GM12878 (cell line): ENCODE data around the gene ARL11. TPM values are rescaled to one million over a fixed set of nuclear protein-coding genes. Genes with fewer than 3 reads are reported as not detected.

Experiments
- ATAC-seq: fragments of 200-7000 bp; cut with Tn5 transposase; 3 replicates; pipeline ENCODE4 v1.9.1; 2020; ENCODE audit warnings: mild to moderate bottlenecking, moderate library complexity
- BruUV-seq: library from RNA; stranded (reverse); fragments of 400-500 nt; replicated peaks from 2 replicates; lab custom pipeline; 2021; lab: Mats Ljungman, UMichigan
- CTCF ChIA-PET: fragments of 300-600 bp; sonication (Branson Sonifier 250); formaldehyde crosslinking; extraction: SDS; loops from one replicate; lab custom pipeline; 2021; ENCODE audit warnings: inconsistent platforms; lab: Yijun Ruan, JAX
- POLR2A ChIA-PET: fragments of 350-600 bp; formaldehyde crosslinking; extraction: SDS; loops from one replicate; lab custom pipeline; 2021; ENCODE audit warnings: inconsistent platforms; lab: Charles Lee
- RAD21 ChIA-PET: fragments of 300-600 bp; sonication (Branson Sonifier 250); formaldehyde crosslinking; loops from one replicate; lab custom pipeline; 2023; ENCODE audit warnings: antibody characterized with exemption; ENCODE audit not compliant: unreplicated experiment; lab: Charles Lee
- SMC1A ChIA-PET: fragments of 300-600 bp; sonication (Branson Sonifier 250); formaldehyde crosslinking; loops from one replicate; lab custom pipeline; 2023; ENCODE audit not compliant: unreplicated experiment, uncharacterized antibody; lab: Charles Lee
- DNase-seq: peaks from one replicate; pipeline ENCODE4 v3.0.0-alpha.2; 2011; ENCODE audit warnings: low read depth, low spot score
- FAIRE-seq: peaks from 3 replicates; lab custom pipeline; 2011; peaks lifted over from hg19 to GRCh38; lab: Jason Lieb, UNC
- H2AFZ ChIP-seq: 2 replicates; pipeline ENCODE4 v1.6.0; 2011; ENCODE audit warnings: low read depth, low read length, control low read depth; ENCODE audit not compliant: control insufficient read depth
- H3K27ac ChIP-seq: 2 replicates; pipeline ENCODE4 v1.5.1; 2011; ENCODE audit warnings: control low read depth; ENCODE audit not compliant: control insufficient read depth, insufficient read depth
- H3K27me3 ChIP-seq, 2 experiments: replicated peaks in 1 of 2; 2 replicates each; pipeline versions ENCODE4 v1.6.0 to v1.6.1; 2011; ENCODE audit warnings: low read length in 1 of 2; ENCODE audit not compliant: control insufficient read depth in 2 of 2, insufficient read depth in 2 of 2
- H3K36me3 ChIP-seq, 2 experiments: 2 replicates each; pipeline ENCODE4 v1.5.1; 2011; ENCODE audit warnings: low read length in 1 of 2; ENCODE audit not compliant: control insufficient read depth in 2 of 2, insufficient read depth in 2 of 2
- H3K4me1 ChIP-seq: 2 replicates; pipeline ENCODE4 v1.6.1; 2011; ENCODE audit warnings: mild to moderate bottlenecking, low read length, moderate library complexity, mixed read lengths; ENCODE audit not compliant: control insufficient read depth, insufficient read depth
- H3K4me2 ChIP-seq: 2 replicates; pipeline ENCODE4 v1.6.0; 2011; ENCODE audit warnings: control low read depth; ENCODE audit not compliant: control insufficient read depth, insufficient read depth
- H3K4me3 ChIP-seq: fragments of 200-600 bp; sonication (generic); 2 replicates; pipeline ENCODE4 v1.5.1; 2016
- H3K79me2 ChIP-seq: 2 replicates; pipeline ENCODE4 v1.6.0; 2011; ENCODE audit warnings: low read length; ENCODE audit not compliant: control insufficient read depth, insufficient read depth
- H3K9ac ChIP-seq: 2 replicates; pipeline ENCODE4 v1.8.0; 2011; ENCODE audit warnings: low read length, control low read depth, mixed read lengths; ENCODE audit not compliant: control insufficient read depth, insufficient read depth
- H3K9me3 ChIP-seq: replicated peaks from 3 replicates; pipeline ENCODE4 v1.5.1; 2011; ENCODE audit warnings: mild to moderate bottlenecking, low read length; ENCODE audit not compliant: control insufficient read depth, insufficient read depth
- H4K20me1 ChIP-seq: 2 replicates; pipeline ENCODE4 v1.6.0; 2011; ENCODE audit not compliant: control insufficient read depth, insufficient read depth
- BRCA1 ChIP-seq: IDR thresholded peaks from 2 replicates; pipeline ENCODE4 v1.6.1; 2011; ENCODE audit warnings: low read depth, low read length, improper control_type of control experiment
- CHD4 ChIP-seq: fragments of 200-600 bp; sonication (generic); IDR thresholded peaks from 2 replicates; pipeline ENCODE4 v1.6.1; 2016; ENCODE audit warnings: mild to moderate bottlenecking
- ESRRA ChIP-seq: IDR thresholded peaks from 2 replicates; pipeline ENCODE4 v1.6.1; 2012; ENCODE audit warnings: mild to moderate bottlenecking, low read length, improper control_type of control experiment
- HDAC6 ChIP-seq: fragments of 200-600 bp; sonication (generic); IDR thresholded peaks from one replicate; pipeline ENCODE4 v1.8.0; 2017; ENCODE audit warnings: antibody characterized with exemption; ENCODE audit not compliant: unreplicated experiment
- IKZF2 ChIP-seq, 2 experiments: fragments of 450-650 bp; IDR thresholded peaks; 2 replicates each; pipeline ENCODE4 v1.6.1; 2017; ENCODE audit warnings: mild to moderate bottlenecking in 2 of 2, moderate library complexity in 2 of 2
- IRF5 ChIP-seq: fragments of 450-650 bp; IDR thresholded peaks from 2 replicates; pipeline ENCODE4 v1.6.1; 2017; ENCODE audit warnings: borderline replicate concordance
- MEF2A ChIP-seq: IDR thresholded peaks from 2 replicates; pipeline ENCODE4 v1.6.1; 2011; ENCODE audit warnings: low read depth, mild to moderate bottlenecking, low read length, moderate library complexity; ENCODE audit not compliant: insufficient read depth
- PRDM15 ChIP-seq: fragments of 450-650 bp; formaldehyde crosslinking; IDR thresholded peaks from 2 replicates; pipeline ENCODE4 v1.4.0; 2020; ENCODE audit warnings: mild to moderate bottlenecking, moderate library complexity
- REST ChIP-seq: IDR thresholded peaks from 2 replicates; pipeline ENCODE4 v1.6.1; 2012; ENCODE audit warnings: mild to moderate bottlenecking, low read depth, low read length
- SUZ12 ChIP-seq: fragments of 200-600 bp; sonication (generic); IDR thresholded peaks from one replicate; pipeline ENCODE4 v1.6.1; 2018; ENCODE audit warnings: antibody characterized with exemption, mild to moderate bottlenecking; ENCODE audit not compliant: unreplicated experiment
- ZNF274 ChIP-seq: IDR thresholded peaks from one replicate; pipeline ENCODE4 v1.8.0; 2011; ENCODE audit not compliant: insufficient read length, insufficient read depth
- ZSCAN29 ChIP-seq: fragments of 450-650 bp; IDR thresholded peaks from 2 replicates; pipeline ENCODE4 v1.6.1; 2017; ENCODE audit warnings: mild to moderate bottlenecking, moderate library complexity
- WGBS: methylation state at CpG from one replicate; pipeline ENCODE4 v1.1.6; 2016; ENCODE audit warnings: low lambda C conversion rate; ENCODE audit not compliant: insufficient replicate concordance, insufficient coverage; ENCODE audit errors: missing lambda C conversion rate; 5-methylcytosine and 5-hydroxymethylcytosine counted together
- in situ Hi-C: fragments of 300-500 bp; cut with MboI; formaldehyde crosslinking; loops from 9 replicates; pipeline ENCODE4 v1.14.3; 2018; ENCODE audit warnings: mixed read lengths
- intact Hi-C: fragments of 100-400 bp; cut with micrococcal nuclease; formaldehyde crosslinking; loops from one replicate; pipeline ENCODE4 v1.14.2; 2022; ENCODE audit not compliant: unreplicated experiment
- polyA plus RNA-seq, 11 experiments: library from polyadenylated mRNA; depleted of rRNA in 4 of 11; unstranded in 6 of 11; stranded (reverse) in 5 of 11; fragments of >200 nt; fragmentation: Nextera tagmentation in 4 of 11; fragmentation: Illumina TruSeq in 1 of 11; extraction: Ambion mirVana in 4 of 11; extraction: Trizol in 1 of 11; gene quantifications; 1 replicate in 1 of 11; 2 replicates in 10 of 11; pipeline versions ENCODE4 v1.2.1 to v1.2.3, GENCODE V29; 2011 to 2016; ENCODE audit warnings: inconsistent platforms in 2 of 11, missing spikeins in 2 of 11, low read depth in 1 of 11
- total RNA-seq, 4 experiments: library from RNA; depleted of rRNA in 3 of 4; stranded (reverse); fragments of >200 nt in 3 of 4; fragmentation: Illumina TruSeq in 1 of 4; extraction: Trizol in 1 of 4; gene quantifications; 2 replicates each; pipeline versions ENCODE4 v1.2.1 to v1.2.3, GENCODE V29; 2013 to 2021

ARL11 gene
- total and polyA plus RNA-seq, 10 of the 15 experiments (the other 5 are each of a cell fraction or from before 2014, with no cell fraction given) = 2.0 to 7.2 (median 4.4) TPM

- TF ChIP-seq REST = no peak
- TF ChIP-seq BRCA1 = no peak
These were observed 1.1 kb downstream of the ARL11 start (continued) for GRCh38 chr13:49629196-49629938.

- DNase-seq (no peak), FAIRE-seq (no peak), ATAC-seq (no peak)
- H3K36me3 ChIP-seq = 0 out of 4 replicates have a peak, but pooled peaks cover 0 to 2% of the 10 kb centered on the region in 2 experiments
- intact Hi-C loops (no loop called here), in situ Hi-C loops (no loop called here)
- no peak overlapping the region for H3K9ac ChIP-seq
- H3K4me3 ChIP-seq = peak overlapping the region; percentile 81; the same call in 1 of the 2 replicates
- RAD21 ChIA-PET = interaction anchor here (1.2 to 1.6 kb wide), 3 partner anchors 10 to 175 kb away, joined by 3 to 5 read pairs (median 3); no protein-coding TSS in a partner anchor
- SMC1A ChIA-PET = interaction anchor here (1.2 to 5.8 kb wide), 6 partner anchors 10 to 187 kb away, joined by 3 to 24 read pairs (median 6); no protein-coding TSS in a partner anchor
- CTCF ChIA-PET = interaction anchor here (0.9 to 1.3 kb wide), 2 partner anchors 8 to 187 kb away, joined by 3 to 4 read pairs; no protein-coding TSS in a partner anchor
- H3K27me3 ChIP-seq = no peaks in the 10 kb centered on the region
- H3K9me3 ChIP-seq = no peaks in the 10 kb centered on the region
- WGBS = 59% methylated on average over 4 of the region's 4 CpGs
- no peak overlapping the region for H2AFZ ChIP-seq
- no TSS peak for BruUV-seq
- H3K4me1 ChIP-seq = peaks cover 3% of the 10 kb centered on the region; the same call in 1 of the 2 replicates
- H3K79me2 ChIP-seq = peaks cover 7% of the 10 kb centered on the region
- H3K4me2 ChIP-seq = peak overlapping the region; percentile 90
- H3K27ac ChIP-seq = peak overlapping the region; percentile 14; the same call in 1 of the 2 replicates
- H4K20me1 ChIP-seq = no peaks in the 10 kb centered on the region
- POLR2A ChIA-PET = interaction anchor here (2.1 kb wide), 1 partner anchor 186 kb away, joined by 6 read pairs; the partner anchor contains the start of genes CAB39L and SETDB2
- TF ChIP-seq IKZF2 (IDR thresholded peaks at IDR 0.05) (no peak), IRF5 (no peak), ZSCAN29 (no peak), ZNF274 (no peak), ESRRA (no peak), MEF2A (no peak), SUZ12 (no peak), PRDM15 (CRISPR knock-in tag) (no peak), HDAC6 (no peak), CHD4 (no peak)
These were observed 1.6 kb downstream of the ARL11 start for GRCh38 chr13:49629947-49630346.
